ENCODE measurements around the gene TMEM245.

The TMEM245 gene

GRCh38 chr9:109092587-109092986 lies 27.2 kb downstream of the TMEM245 start:
- no peak for DNase-seq (ENCODE audit: low spot score)
- Histone ChIP-seq H3K14ac (ENCODE audit: low read length) (no peak overlapping the region), H3K4ac (ENCODE audit: low read length) (no peak overlapping the region), H2AK5ac (ENCODE audit: low read depth, low read length) (no peak overlapping the region), H2BK120ac (ENCODE audit: low read depth, low read length) (no peak overlapping the region), H3K36me3 (replicated peaks in 1 of 2; ENCODE audit: control insufficient read depth in 2 of 2, insufficient read depth in 2 of 2, low read length in 2 of 2) (peaks cover 13 to 89% of the 10 kb centered on the region in 2 donors), H3K18ac (ENCODE audit: low read length) (no peak overlapping the region), H2BK12ac (ENCODE audit: low read length) (no peak overlapping the region), H3K4me3 (ENCODE audit: low read length in 2 of 2) (no peak overlapping the region), H3K4me1 (ENCODE audit: control insufficient read depth in 2 of 2, insufficient read depth in 1 of 2, low read depth in 1 of 2, low read length in 2 of 2) (peaks cover 0 to 2% of the 10 kb centered on the region in 2 donors), H3K9me3 (replicated peaks in 1 of 2; ENCODE audit: control insufficient read depth in 2 of 2, insufficient read depth in 1 of 2, low read depth in 1 of 2, low read length in 2 of 2) (no peaks in the 10 kb centered on the region), H3K4me2 (ENCODE audit: insufficient read depth, low read length, poor library complexity, severe bottlenecking) (no peak overlapping the region), H2BK5ac (ENCODE audit: low read length) (no peak overlapping the region), H3K79me1 (ENCODE audit: low read depth, low read length) (peaks cover 3% of the 10 kb centered on the region), H2BK15ac (ENCODE audit: low read length) (no peak overlapping the region), H3K27me3 (ENCODE audit: control insufficient read depth in 3 of 3, insufficient read depth in 3 of 3, low read depth in 1 of 3, low read length in 3 of 3) (no peaks in the 10 kb centered on the region), H4K8ac (ENCODE audit: low read depth, low read length) (no peak overlapping the region), H2AFZ (ENCODE audit: low read length) (no peak overlapping the region), H3K27ac (replicated peaks; ENCODE audit: low read length) (no peak overlapping the region), H4K91ac (ENCODE audit: low read depth, low read length, poor library complexity) (no peak overlapping the region), H3K9ac (ENCODE audit: low read depth, low read length, poor library complexity) (no peak overlapping the region), H3K23ac (ENCODE audit: low read depth, low read length, poor library complexity) (no peak overlapping the region)
- WGBS, 2 donors (ENCODE audit: extremely low coverage in 2 of 2, insufficient read length in 2 of 2, insufficient replicate concordance in 1 of 2), result no CpG with 5 or more reads among the region's 1 CpG

GRCh38 chr9:109092051-109092580 lies 27.6 kb downstream of the TMEM245 start:
- Histone ChIP-seq H3K36me3 (replicated peaks in 1 of 2; ENCODE audit: control insufficient read depth in 2 of 2, insufficient read depth in 2 of 2, low read length in 2 of 2) (peaks cover 13 to 91% of the 10 kb centered on the region in 2 donors), H4K91ac (ENCODE audit: low read depth, low read length, poor library complexity) (no peak overlapping the region)
- DNase-seq (ENCODE audit: low spot score), result no peak

GRCh38 chr9:109088221-109088620 lies 31.5 kb downstream of the TMEM245 start:
- Histone ChIP-seq H3K23ac (ENCODE audit: low read depth, low read length, poor library complexity) (no peak overlapping the region), H3K9ac (ENCODE audit: low read depth, low read length, poor library complexity) (no peak overlapping the region), H3K4ac (ENCODE audit: low read length) (no peak overlapping the region), H4K91ac (ENCODE audit: low read depth, low read length, poor library complexity) (no peak overlapping the region), H2BK120ac (ENCODE audit: low read depth, low read length) (no peak overlapping the region), H3K18ac (ENCODE audit: low read length) (no peak overlapping the region), H3K36me3 (replicated peaks in 1 of 2; ENCODE audit: control insufficient read depth in 2 of 2, insufficient read depth in 2 of 2, low read length in 2 of 2) (peaks cover 14 to 97% of the 10 kb centered on the region in 2 donors), H3K9me3 (replicated peaks in 1 of 2; ENCODE audit: control insufficient read depth in 2 of 2, insufficient read depth in 1 of 2, low read depth in 1 of 2, low read length in 2 of 2) (no peaks in the 10 kb centered on the region), H2AK5ac (ENCODE audit: low read depth, low read length) (no peak overlapping the region), H3K79me1 (ENCODE audit: low read depth, low read length) (peaks cover 5% of the 10 kb centered on the region), H2BK15ac (ENCODE audit: low read length) (no peak overlapping the region), H3K27me3 (ENCODE audit: control insufficient read depth in 3 of 3, insufficient read depth in 3 of 3, low read depth in 1 of 3, low read length in 3 of 3) (no peaks in the 10 kb centered on the region), H4K8ac (ENCODE audit: low read depth, low read length) (no peak overlapping the region), H2AFZ (ENCODE audit: low read length) (no peak overlapping the region), H3K4me3 (ENCODE audit: low read length in 2 of 2) (no peak overlapping the region), H3K4me1 (ENCODE audit: control insufficient read depth in 2 of 2, insufficient read depth in 1 of 2, low read depth in 1 of 2, low read length in 2 of 2) (no peaks in the 10 kb centered on the region), H3K27ac (replicated peaks; ENCODE audit: low read length) (no peak overlapping the region), H3K14ac (ENCODE audit: low read length) (no peak overlapping the region), H3K4me2 (ENCODE audit: insufficient read depth, low read length, poor library complexity, severe bottlenecking) (no peak overlapping the region), H2BK5ac (ENCODE audit: low read length) (no peak overlapping the region), H2BK12ac (ENCODE audit: low read length) (no peak overlapping the region)
- no CpG with 5 or more reads among the region's 7 CpGs for WGBS, 2 donors (ENCODE audit: extremely low coverage in 2 of 2, insufficient read length in 2 of 2, insufficient replicate concordance in 1 of 2)
- no peak for DNase-seq (ENCODE audit: low spot score)

More at GRCh38 chr9:109092051-109092580, 27.6 kb downstream of the TMEM245 start:
- Histone ChIP-seq H3K79me1 (ENCODE audit: low read depth, low read length) (peaks cover 3% of the 10 kb centered on the region), H3K9me3 (replicated peaks in 1 of 2; ENCODE audit: control insufficient read depth in 2 of 2, insufficient read depth in 1 of 2, low read depth in 1 of 2, low read length in 2 of 2) (no peaks in the 10 kb centered on the region), H3K27me3 (ENCODE audit: control insufficient read depth in 3 of 3, insufficient read depth in 3 of 3, low read depth in 1 of 3, low read length in 3 of 3) (no peaks in the 10 kb centered on the region), H3K4me2 (ENCODE audit: insufficient read depth, low read length, poor library complexity, severe bottlenecking) (no peak overlapping the region), H2AK5ac (ENCODE audit: low read depth, low read length) (no peak overlapping the region), H3K23ac (ENCODE audit: low read depth, low read length, poor library complexity) (no peak overlapping the region), H2BK120ac (ENCODE audit: low read depth, low read length) (no peak overlapping the region), H4K8ac (ENCODE audit: low read depth, low read length) (no peak overlapping the region), H3K18ac (ENCODE audit: low read length) (no peak overlapping the region), H2BK12ac (ENCODE audit: low read length) (no peak overlapping the region), H3K9ac (ENCODE audit: low read depth, low read length, poor library complexity) (no peak overlapping the region), H3K14ac (ENCODE audit: low read length) (no peak overlapping the region), H3K27ac (replicated peaks; ENCODE audit: low read length) (no peak overlapping the region), H2BK5ac (ENCODE audit: low read length) (no peak overlapping the region), H3K4me3 (ENCODE audit: low read length in 2 of 2) (no peak overlapping the region), H3K4me1 (ENCODE audit: control insufficient read depth in 2 of 2, insufficient read depth in 1 of 2, low read depth in 1 of 2, low read length in 2 of 2) (no peaks in the 10 kb centered on the region), H2AFZ (ENCODE audit: low read length) (no peak overlapping the region), H2BK15ac (ENCODE audit: low read length) (no peak overlapping the region), H3K4ac (ENCODE audit: low read length) (no peak overlapping the region)

- no peak overlapping the region for H3K18ac ChIP-seq (ENCODE audit: low read length)
- H2BK5ac ChIP-seq (ENCODE audit: low read length), result no peak overlapping the region
- H3K23ac ChIP-seq (ENCODE audit: low read depth, low read length, poor library complexity), result no peak overlapping the region
- no peak overlapping the region for H3K4ac ChIP-seq (ENCODE audit: low read length)
- WGBS, 2 donors (ENCODE audit: extremely low coverage in 2 of 2, insufficient read length in 2 of 2, insufficient replicate concordance in 1 of 2), result no CpG with 5 or more reads among the region's 2 CpGs
- no peak overlapping the region for H2BK120ac ChIP-seq (ENCODE audit: low read depth, low read length)
- DNase-seq (ENCODE audit: low spot score), result no peak
- no peak overlapping the region for H2AFZ ChIP-seq (ENCODE audit: low read length)
- H2BK12ac ChIP-seq (ENCODE audit: low read length), result no peak overlapping the region
- H3K4me3 ChIP-seq (ENCODE audit: low read length in 2 of 2), result no peak overlapping the region
- no peak overlapping the region for H3K4me2 ChIP-seq (ENCODE audit: insufficient read depth, low read length, poor library complexity, severe bottlenecking)
- peaks cover 14 to 97% of the 10 kb centered on the region in 2 donors for H3K36me3 ChIP-seq (replicated peaks in 1 of 2; ENCODE audit: control insufficient read depth in 2 of 2, insufficient read depth in 2 of 2, low read length in 2 of 2)
- H3K27ac ChIP-seq (replicated peaks; ENCODE audit: low read length), result no peak overlapping the region
- H4K8ac ChIP-seq (ENCODE audit: low read depth, low read length), result no peak overlapping the region
- no peak overlapping the region for H3K9ac ChIP-seq (ENCODE audit: low read depth, low read length, poor library complexity)
- H3K27me3 ChIP-seq (ENCODE audit: control insufficient read depth in 3 of 3, insufficient read depth in 3 of 3, low read depth in 1 of 3, low read length in 3 of 3), result no peaks in the 10 kb centered on the region
- H4K91ac ChIP-seq (ENCODE audit: low read depth, low read length, poor library complexity), result no peak overlapping the region
- H3K4me1 ChIP-seq (ENCODE audit: control insufficient read depth in 2 of 2, insufficient read depth in 1 of 2, low read depth in 1 of 2, low read length in 2 of 2), result no peaks in the 10 kb centered on the region
- H3K14ac ChIP-seq (ENCODE audit: low read length), result no peak overlapping the region
- no peak overlapping the region for H2AK5ac ChIP-seq (ENCODE audit: low read depth, low read length)
- H2BK15ac ChIP-seq (ENCODE audit: low read length), result no peak overlapping the region
- H3K9me3 ChIP-seq (replicated peaks in 1 of 2; ENCODE audit: control insufficient read depth in 2 of 2, insufficient read depth in 1 of 2, low read depth in 1 of 2, low read length in 2 of 2), result no peaks in the 10 kb centered on the region
- H3K79me1 ChIP-seq (ENCODE audit: low read depth, low read length), result peaks cover 5% of the 10 kb centered on the region
Observed at GRCh38 chr9:109087795-109088194, 32.0 kb downstream of the TMEM245 start.

All from neuronal stem cell (in vitro differentiated cells).